ENCODE data around the gene C8B.

Gene C8B

GRCh38 chr1:56929492-56929891, 36.3 kb downstream of the C8B start:
- Histone ChIP-seq H3K4me1 (ENCODE audit: control insufficient read depth, insufficient read depth, low read depth, low read length) (no peaks in the 10 kb centered on the region), H2AK5ac (ENCODE audit: low read length, severe bottlenecking) (no peak overlapping the region), H4K8ac (ENCODE audit: low read length) (no peak overlapping the region), H2BK12ac (ENCODE audit: low read length in 2 of 2) (no peak overlapping the region), H3K4ac (ENCODE audit: low read depth in 1 of 2, low read length in 2 of 2) (no peak overlapping the region), H3K18ac (ENCODE audit: low read depth in 1 of 2, low read length in 2 of 2) (no peak overlapping the region), H2BK5ac (ENCODE audit: low read depth, low read length, poor library complexity, severe bottlenecking) (no peak overlapping the region), H2BK120ac (ENCODE audit: low read depth, low read length) (no peak overlapping the region), H3K14ac (ENCODE audit: low read length in 2 of 2) (no peak overlapping the region), H3K79me1 (replicated peaks; ENCODE audit: low read length, poor library complexity, severe bottlenecking) (no peaks in the 10 kb centered on the region), H3K36me3 (ENCODE audit: control insufficient read depth in 1 of 2, insufficient read depth in 2 of 2, low read depth in 1 of 2, low read length in 2 of 2) (no peaks in the 10 kb centered on the region), H2AFZ (ENCODE audit: low read depth, low read length) (no peak overlapping the region), H3K9me3 (ENCODE audit: control insufficient read depth, low read length) (peaks cover 5% of the 10 kb centered on the region), H3K23ac (ENCODE audit: low read length in 2 of 2) (no peak overlapping the region), H3K9ac (ENCODE audit: low read length) (no peak overlapping the region), H3K27ac (ENCODE audit: low read length, poor library complexity, severe bottlenecking) (no peak overlapping the region), H4K91ac (ENCODE audit: low read length) (no peak overlapping the region), H2BK15ac (ENCODE audit: low read depth, poor library complexity, severe bottlenecking) (no peak overlapping the region), H3K4me2 (ENCODE audit: low read length, poor library complexity, severe bottlenecking) (no peak overlapping the region), H3K27me3 (ENCODE audit: control insufficient read depth in 1 of 2, insufficient read depth in 1 of 2, low read length in 2 of 2) (peaks cover 0 to 3% of the 10 kb centered on the region in 2 experiments), H3K4me3 (ENCODE audit: insufficient read depth in 1 of 2, low read depth in 1 of 2, low read length in 2 of 2) (no peak overlapping the region)
- WGBS, result 71% methylated on average over 1 of the region's 2 CpGs
- DNase-seq, result no peak

GRCh38 chr1:56927986-56928385, 37.8 kb downstream of the C8B start:
- Histone ChIP-seq H3K14ac (ENCODE audit: low read length in 2 of 2) (no peak overlapping the region), H2BK12ac (ENCODE audit: low read length in 2 of 2) (no peak overlapping the region), H2BK5ac (ENCODE audit: low read depth, low read length, poor library complexity, severe bottlenecking) (no peak overlapping the region), H4K91ac (ENCODE audit: low read length) (no peak overlapping the region), H2AK5ac (ENCODE audit: low read length, severe bottlenecking) (no peak overlapping the region), H4K8ac (ENCODE audit: low read length) (no peak overlapping the region), H3K27ac (ENCODE audit: low read length, poor library complexity, severe bottlenecking) (no peak overlapping the region), H3K18ac (ENCODE audit: low read depth in 1 of 2, low read length in 2 of 2) (no peak overlapping the region), H3K9me3 (ENCODE audit: control insufficient read depth, low read length) (peaks cover 5% of the 10 kb centered on the region), H3K36me3 (ENCODE audit: control insufficient read depth in 1 of 2, insufficient read depth in 2 of 2, low read depth in 1 of 2, low read length in 2 of 2) (no peaks in the 10 kb centered on the region), H2BK15ac (ENCODE audit: low read depth, poor library complexity, severe bottlenecking) (no peak overlapping the region), H3K4ac (ENCODE audit: low read depth in 1 of 2, low read length in 2 of 2) (no peak overlapping the region), H2AFZ (ENCODE audit: low read depth, low read length) (no peak overlapping the region), H3K79me1 (replicated peaks; ENCODE audit: low read length, poor library complexity, severe bottlenecking) (no peaks in the 10 kb centered on the region), H3K23ac (ENCODE audit: low read length in 2 of 2) (no peak overlapping the region), H3K4me1 (ENCODE audit: control insufficient read depth, insufficient read depth, low read depth, low read length) (no peaks in the 10 kb centered on the region), H2BK120ac (ENCODE audit: low read depth, low read length) (no peak overlapping the region), H3K4me3 (ENCODE audit: insufficient read depth in 1 of 2, low read depth in 1 of 2, low read length in 2 of 2) (no peak overlapping the region), H3K4me2 (ENCODE audit: low read length, poor library complexity, severe bottlenecking) (no peak overlapping the region), H3K27me3 (ENCODE audit: control insufficient read depth in 1 of 2, insufficient read depth in 1 of 2, low read length in 2 of 2) (peaks cover 0 to 3% of the 10 kb centered on the region in 2 experiments), H3K9ac (ENCODE audit: low read length) (no peak overlapping the region)
- 94% methylated on average over 2 of the region's 3 CpGs for WGBS
- no peak for DNase-seq

- H4K8ac ChIP-seq (ENCODE audit: low read length), result no peak overlapping the region
- no peak overlapping the region for H3K4me2 ChIP-seq (ENCODE audit: low read length, poor library complexity, severe bottlenecking)
- no peak overlapping the region for H2BK120ac ChIP-seq (ENCODE audit: low read depth, low read length)
- no peak overlapping the region for H3K23ac ChIP-seq (ENCODE audit: low read length in 2 of 2)
- H3K4me3 ChIP-seq (ENCODE audit: insufficient read depth in 1 of 2, low read depth in 1 of 2, low read length in 2 of 2), result no peak overlapping the region
- no peak overlapping the region for H3K27ac ChIP-seq (ENCODE audit: low read length, poor library complexity, severe bottlenecking)
- DNase-seq, result no peak
- no peak overlapping the region for H3K4ac ChIP-seq (ENCODE audit: low read depth in 1 of 2, low read length in 2 of 2)
- no peaks in the 10 kb centered on the region for H3K36me3 ChIP-seq (ENCODE audit: control insufficient read depth in 1 of 2, insufficient read depth in 2 of 2, low read depth in 1 of 2, low read length in 2 of 2)
- no peak overlapping the region for H2BK12ac ChIP-seq (ENCODE audit: low read length in 2 of 2)
- WGBS, result 70% methylated on average over 4 of the region's 4 CpGs
- no peaks in the 10 kb centered on the region for H3K79me1 ChIP-seq (replicated peaks; ENCODE audit: low read length, poor library complexity, severe bottlenecking)
- no peak overlapping the region for H3K9ac ChIP-seq (ENCODE audit: low read length)
- peaks cover 0 to 3% of the 10 kb centered on the region in 2 experiments for H3K27me3 ChIP-seq (ENCODE audit: control insufficient read depth in 1 of 2, insufficient read depth in 1 of 2, low read length in 2 of 2)
- H2BK15ac ChIP-seq (ENCODE audit: low read depth, poor library complexity, severe bottlenecking), result no peak overlapping the region
- peaks cover 5% of the 10 kb centered on the region for H3K9me3 ChIP-seq (ENCODE audit: control insufficient read depth, low read length)
- H4K91ac ChIP-seq (ENCODE audit: low read length), result no peak overlapping the region
- no peak overlapping the region for H2AFZ ChIP-seq (ENCODE audit: low read depth, low read length)
- H3K4me1 ChIP-seq (ENCODE audit: control insufficient read depth, insufficient read depth, low read depth, low read length), result no peaks in the 10 kb centered on the region
- no peak overlapping the region for H2BK5ac ChIP-seq (ENCODE audit: low read depth, low read length, poor library complexity, severe bottlenecking)
- no peak overlapping the region for H3K14ac ChIP-seq (ENCODE audit: low read length in 2 of 2)
- no peak overlapping the region for H3K18ac ChIP-seq (ENCODE audit: low read depth in 1 of 2, low read length in 2 of 2)
- H2AK5ac ChIP-seq (ENCODE audit: low read length, severe bottlenecking), result no peak overlapping the region
Observed at GRCh38 chr1:56927171-56927570, 38.6 kb downstream of the C8B start.

- Histone ChIP-seq H3K9ac (ENCODE audit: low read length) (no peak overlapping the region), H3K27me3 (ENCODE audit: control insufficient read depth in 1 of 2, insufficient read depth in 1 of 2, low read length in 2 of 2) (peaks cover 0 to 3% of the 10 kb centered on the region in 2 experiments), H2BK15ac (ENCODE audit: low read depth, poor library complexity, severe bottlenecking) (no peak overlapping the region), H2AFZ (ENCODE audit: low read depth, low read length) (no peak overlapping the region), H3K18ac (ENCODE audit: low read depth in 1 of 2, low read length in 2 of 2) (no peak overlapping the region), H2BK12ac (ENCODE audit: low read length in 2 of 2) (no peak overlapping the region), H4K91ac (ENCODE audit: low read length) (no peak overlapping the region), H3K23ac (ENCODE audit: low read length in 2 of 2) (no peak overlapping the region), H2BK5ac (ENCODE audit: low read depth, low read length, poor library complexity, severe bottlenecking) (no peak overlapping the region), H3K9me3 (ENCODE audit: control insufficient read depth, low read length) (peaks cover 5% of the 10 kb centered on the region), H3K4ac (ENCODE audit: low read depth in 1 of 2, low read length in 2 of 2) (no peak overlapping the region), H3K4me3 (ENCODE audit: insufficient read depth in 1 of 2, low read depth in 1 of 2, low read length in 2 of 2) (no peak overlapping the region), H3K27ac (ENCODE audit: low read length, poor library complexity, severe bottlenecking) (no peak overlapping the region), H3K14ac (ENCODE audit: low read length in 2 of 2) (no peak overlapping the region), H3K4me1 (ENCODE audit: control insufficient read depth, insufficient read depth, low read depth, low read length) (no peaks in the 10 kb centered on the region), H3K79me1 (replicated peaks; ENCODE audit: low read length, poor library complexity, severe bottlenecking) (no peaks in the 10 kb centered on the region), H3K4me2 (ENCODE audit: low read length, poor library complexity, severe bottlenecking) (no peak overlapping the region), H2BK120ac (ENCODE audit: low read depth, low read length) (no peak overlapping the region), H4K8ac (ENCODE audit: low read length) (no peak overlapping the region), H2AK5ac (ENCODE audit: low read length, severe bottlenecking) (no peak overlapping the region), H3K36me3 (ENCODE audit: control insufficient read depth in 1 of 2, insufficient read depth in 2 of 2, low read depth in 1 of 2, low read length in 2 of 2) (no peaks in the 10 kb centered on the region)
- no peak for DNase-seq
Observed at GRCh38 chr1:56925193-56925592, 40.6 kb downstream of the C8B start.

Measured in mesenchymal stem cell (in vitro differentiated cells and primary cell).